Effector memory CD4-positive, alpha-beta T cell (primary cell): ENCODE results near the gene MAP2K6.

ENCODE experiments used
- DNase-seq, 3 donors: peaks; one replicate each; pipeline ENCODE4 v3.0.0-alpha.2; 2020
- H3K27ac ChIP-seq: 2 replicates; pipeline ENCODE4 v1.7.0; 2013; ENCODE audit warnings: mild to moderate bottlenecking, low read length, moderate library complexity; ENCODE audit not compliant: insufficient read depth, poor library complexity, severe bottlenecking
- H3K27me3 ChIP-seq: replicated peaks from 2 replicates; pipeline ENCODE4 v1.7.0; 2013; ENCODE audit warnings: mild to moderate bottlenecking, low read length; ENCODE audit not compliant: insufficient read depth, control insufficient read depth, poor library complexity, severe bottlenecking
- H3K36me3 ChIP-seq: 2 replicates; pipeline ENCODE4 v1.7.0; 2013; ENCODE audit warnings: mild to moderate bottlenecking, low read length, moderate library complexity; ENCODE audit not compliant: control insufficient read depth, insufficient read depth
- H3K4me1 ChIP-seq: 2 replicates; pipeline ENCODE4 v1.7.0; 2013; ENCODE audit warnings: low read length, mild to moderate bottlenecking; ENCODE audit not compliant: control insufficient read depth, insufficient read depth, poor library complexity, severe bottlenecking
- H3K4me3 ChIP-seq: 2 replicates; pipeline ENCODE4 v1.7.0; 2013; ENCODE audit warnings: low read length, low read depth, mild to moderate bottlenecking; ENCODE audit not compliant: insufficient read depth, poor library complexity, severe bottlenecking
- H3K9me3 ChIP-seq: 2 replicates; pipeline ENCODE4 v1.7.0; 2013; ENCODE audit warnings: mild to moderate bottlenecking, low read length, moderate library complexity; ENCODE audit not compliant: control insufficient read depth

The MAP2K6 gene

DNA sequence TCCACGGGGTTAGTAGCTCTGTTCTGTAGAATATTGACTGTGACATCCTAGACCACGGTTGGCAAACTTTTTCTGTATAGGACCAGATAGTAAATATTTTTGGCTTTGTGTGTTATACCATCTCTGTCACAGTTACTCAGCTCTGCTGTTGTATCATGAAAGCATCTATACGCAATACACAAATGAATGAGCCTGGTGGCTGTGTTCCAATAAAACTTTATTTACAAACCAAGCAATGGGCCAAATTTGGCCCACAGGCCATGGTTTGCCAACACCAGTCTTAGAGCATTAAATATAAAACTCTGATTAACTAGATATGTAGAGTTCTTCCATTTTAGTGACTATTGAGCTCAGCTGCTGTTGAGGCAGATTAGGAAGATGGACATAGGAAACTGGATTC is 132.7 kb downstream of the MAP2K6 start:
- no peaks in the 10 kb centered on the region for H3K9me3 ChIP-seq
- no peaks in the 10 kb centered on the region for H3K4me1 ChIP-seq
- no peak for DNase-seq
- H3K4me3 ChIP-seq, result no peak overlapping the region
- H3K27ac ChIP-seq, result no peak overlapping the region
- no peaks in the 10 kb centered on the region for H3K27me3 ChIP-seq
- H3K36me3 ChIP-seq, result no peaks in the 10 kb centered on the region

DNA sequence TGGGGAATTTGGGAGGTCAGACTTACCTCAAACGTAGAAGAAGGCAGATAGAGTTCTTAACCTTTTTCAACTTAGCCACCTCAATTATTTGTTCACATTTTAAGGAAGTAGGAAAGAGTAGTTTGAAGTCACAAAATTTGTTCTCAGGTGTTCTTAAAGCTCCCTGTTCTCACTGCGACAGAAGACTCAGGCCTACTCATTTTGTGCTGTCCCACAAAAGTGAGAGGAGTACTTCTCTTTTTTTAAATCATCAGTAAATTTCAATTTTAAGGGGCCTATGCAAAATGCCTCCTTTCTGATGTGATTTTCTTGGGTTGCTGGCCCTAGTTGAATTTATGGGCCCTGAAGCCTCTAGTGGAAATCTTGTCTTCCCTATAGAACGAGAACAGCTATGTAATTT is 133.4 kb downstream of the MAP2K6 start:
- Histone ChIP-seq H3K27me3 (no peaks in the 10 kb centered on the region), H3K36me3 (no peaks in the 10 kb centered on the region), H3K4me1 (no peaks in the 10 kb centered on the region), H3K4me3 (no peak overlapping the region), H3K27ac (no peak overlapping the region), H3K9me3 (no peaks in the 10 kb centered on the region)
- no peak for DNase-seq

DNA sequence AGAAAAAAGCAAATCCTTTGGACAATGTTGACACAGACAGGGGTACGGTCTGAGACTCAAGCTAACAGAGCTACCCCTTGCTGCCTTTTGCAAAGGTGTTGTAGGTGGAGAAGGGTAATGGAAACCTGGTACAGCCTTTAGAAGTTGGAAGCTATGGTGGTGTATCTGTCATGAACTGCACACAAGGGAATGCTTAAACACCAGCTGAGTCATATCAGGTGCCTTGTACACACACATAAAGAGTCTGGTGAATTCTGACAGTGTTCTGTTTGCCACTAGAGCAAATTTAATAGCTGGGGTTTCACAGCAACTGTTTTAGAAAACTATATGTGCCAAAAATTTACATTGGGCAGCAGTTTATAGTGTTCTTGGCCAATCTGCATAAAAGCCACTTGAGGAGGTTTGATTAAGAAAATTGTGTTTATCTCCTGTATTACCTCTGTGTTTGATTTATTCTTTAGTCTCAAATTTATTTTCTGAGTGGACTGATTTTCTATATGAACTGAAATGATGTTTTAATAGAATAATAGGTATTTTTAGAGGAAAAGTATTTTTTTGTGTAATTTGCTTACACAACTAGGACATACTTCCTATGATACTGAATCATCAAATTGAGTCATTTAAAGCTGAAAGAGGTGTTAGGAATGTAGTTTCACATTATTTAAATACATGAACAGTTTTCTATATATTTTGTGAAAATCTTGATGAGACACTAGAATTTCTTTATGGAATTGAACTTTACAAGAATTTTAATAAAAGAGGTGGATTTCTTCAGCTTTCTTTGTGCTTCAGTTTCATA is 136.9 kb downstream of the MAP2K6 start:
- Histone ChIP-seq H3K9me3 (no peaks in the 10 kb centered on the region), H3K4me1 (no peaks in the 10 kb centered on the region), H3K27me3 (no peaks in the 10 kb centered on the region), H3K27ac (no peak overlapping the region), H3K36me3 (no peaks in the 10 kb centered on the region), H3K4me3 (no peak overlapping the region)
- DNase-seq, result no peak

DNA sequence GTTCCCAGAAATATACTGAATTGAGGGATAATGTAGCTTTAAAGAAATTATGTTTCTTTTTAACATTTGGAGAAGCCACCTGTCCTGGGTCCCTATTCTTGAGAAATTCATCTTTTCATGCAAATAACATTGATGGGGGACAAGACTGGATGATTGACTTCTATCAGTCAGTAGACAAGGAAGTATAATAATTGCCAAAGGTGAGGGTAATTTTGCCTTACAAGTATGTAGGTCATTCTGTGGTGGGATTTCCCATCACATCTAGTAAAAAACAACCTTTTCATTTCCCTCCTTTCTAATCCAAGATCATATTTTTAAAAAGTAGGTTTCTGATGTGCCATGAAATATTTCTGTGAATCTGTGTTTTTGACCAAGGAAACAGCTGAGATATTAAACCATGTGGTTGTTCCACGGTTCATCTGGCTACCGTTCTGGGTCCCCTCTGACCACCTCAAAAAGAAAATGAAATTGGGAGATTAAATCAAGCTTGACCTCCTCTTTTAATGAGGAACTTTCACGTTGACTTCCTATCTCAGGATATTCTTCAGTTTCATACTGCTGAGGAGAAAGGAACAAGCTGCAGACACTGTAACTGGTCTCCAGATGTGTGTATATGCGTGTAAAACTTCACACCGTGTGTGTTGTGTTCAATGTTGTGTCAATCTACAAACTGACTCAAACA is 138.6 kb downstream of the MAP2K6 start:
- Histone ChIP-seq H3K4me3 (no peak overlapping the region), H3K27ac (no peak overlapping the region), H3K36me3 (no peaks in the 10 kb centered on the region), H3K27me3 (no peaks in the 10 kb centered on the region), H3K9me3 (no peaks in the 10 kb centered on the region), H3K4me1 (no peaks in the 10 kb centered on the region)
- no peak for DNase-seq

DNA sequence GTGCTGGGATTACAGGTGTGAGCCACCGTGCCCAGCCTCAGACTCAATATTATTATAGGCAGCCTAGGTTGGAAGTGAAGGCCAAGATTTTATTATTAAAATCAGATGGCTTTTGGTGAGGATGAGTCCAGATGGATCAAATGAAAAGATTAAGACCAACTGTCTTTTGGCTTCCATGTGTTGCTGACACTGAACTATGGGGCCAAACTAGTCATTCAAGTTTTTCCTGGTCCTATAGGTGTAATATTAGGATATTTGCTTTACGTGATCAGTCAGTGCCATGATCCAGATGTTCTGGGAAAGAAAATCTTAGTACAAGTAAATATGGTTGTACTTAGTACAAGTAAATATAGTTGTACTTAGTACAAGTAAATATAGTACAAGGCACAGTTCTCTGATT is 140.6 kb downstream of the MAP2K6 start:
- DNase-seq, result no peak
- no peaks in the 10 kb centered on the region for H3K9me3 ChIP-seq
- H3K27me3 ChIP-seq, result no peaks in the 10 kb centered on the region
- H3K4me1 ChIP-seq, result no peaks in the 10 kb centered on the region
- H3K4me3 ChIP-seq, result no peak overlapping the region
- H3K27ac ChIP-seq, result no peak overlapping the region
- no peaks in the 10 kb centered on the region for H3K36me3 ChIP-seq

DNA sequence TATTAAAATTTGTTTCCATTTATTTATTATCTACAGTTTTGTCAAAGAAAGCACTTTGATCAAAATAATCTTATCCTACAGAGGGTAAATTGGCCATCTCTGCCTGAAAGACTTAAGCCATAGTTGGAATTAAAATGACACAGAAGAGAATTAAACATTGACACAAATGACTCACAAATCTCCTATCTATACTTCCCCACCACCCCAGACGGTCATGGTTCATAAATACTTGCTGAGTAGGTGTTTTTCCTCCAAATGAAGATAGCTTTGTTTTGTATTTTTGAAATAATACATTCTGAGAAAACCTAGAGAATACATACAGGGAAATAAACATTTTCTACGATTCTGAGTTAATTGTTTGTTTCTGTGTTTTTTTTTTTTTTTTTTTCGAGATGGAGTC is 142.8 kb downstream of the MAP2K6 start:
- H3K36me3 ChIP-seq, result no peaks in the 10 kb centered on the region
- DNase-seq, result no peak
- H3K4me1 ChIP-seq, result no peaks in the 10 kb centered on the region
- H3K9me3 ChIP-seq, result no peaks in the 10 kb centered on the region
- H3K4me3 ChIP-seq, result no peak overlapping the region
- no peak overlapping the region for H3K27ac ChIP-seq
- no peaks in the 10 kb centered on the region for H3K27me3 ChIP-seq

DNA sequence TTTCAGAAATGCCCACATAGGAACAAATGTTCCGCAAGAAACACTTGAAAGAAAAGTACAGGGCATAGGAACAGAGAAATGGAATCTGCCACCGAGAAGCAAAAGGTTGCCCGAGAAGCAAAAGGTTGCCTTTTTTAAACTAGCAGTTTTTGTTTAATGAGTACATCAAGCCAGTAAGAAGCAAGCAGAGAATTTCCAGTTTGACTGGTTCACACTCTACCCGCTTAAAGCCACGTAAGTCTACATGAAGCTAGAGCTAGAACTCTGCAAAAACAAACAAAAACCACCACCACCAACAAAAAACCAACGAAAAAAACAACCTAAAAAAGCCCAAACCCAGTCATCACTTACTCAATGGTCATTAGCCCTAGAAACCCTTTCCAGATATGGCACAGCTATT is 144.3 kb downstream of the MAP2K6 start:
- Histone ChIP-seq H3K4me3 (no peak overlapping the region), H3K36me3 (no peaks in the 10 kb centered on the region), H3K9me3 (no peaks in the 10 kb centered on the region), H3K27me3 (no peaks in the 10 kb centered on the region), H3K4me1 (no peaks in the 10 kb centered on the region), H3K27ac (no peak overlapping the region)
- no peak for DNase-seq

DNA sequence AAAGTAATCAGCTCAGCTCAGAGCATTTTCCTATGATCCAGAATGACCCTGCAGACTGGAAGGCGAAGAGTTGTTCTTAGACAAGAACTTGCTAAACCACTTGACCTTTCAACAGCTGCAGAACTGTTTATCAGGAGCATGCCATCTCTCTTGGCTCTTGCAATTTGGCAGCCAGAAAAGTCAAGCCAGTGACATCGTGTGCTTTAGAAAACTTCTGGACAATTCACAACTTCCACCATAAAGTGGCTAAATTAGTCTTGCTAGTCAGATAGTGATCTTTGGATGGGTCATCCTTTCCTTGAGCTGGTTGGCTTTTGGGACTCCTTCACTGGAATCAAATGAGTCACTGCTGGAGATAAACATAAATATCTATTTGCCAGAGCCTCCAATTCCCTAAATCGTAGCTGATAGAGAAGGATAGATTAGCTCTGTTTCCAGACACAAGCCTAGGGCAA is 146.5 kb downstream of the MAP2K6 start:
- Histone ChIP-seq H3K4me1 (no peaks in the 10 kb centered on the region), H3K36me3 (no peaks in the 10 kb centered on the region), H3K27ac (no peak overlapping the region), H3K4me3 (no peak overlapping the region), H3K9me3 (no peaks in the 10 kb centered on the region), H3K27me3 (no peaks in the 10 kb centered on the region)
- no peak for DNase-seq

DNA sequence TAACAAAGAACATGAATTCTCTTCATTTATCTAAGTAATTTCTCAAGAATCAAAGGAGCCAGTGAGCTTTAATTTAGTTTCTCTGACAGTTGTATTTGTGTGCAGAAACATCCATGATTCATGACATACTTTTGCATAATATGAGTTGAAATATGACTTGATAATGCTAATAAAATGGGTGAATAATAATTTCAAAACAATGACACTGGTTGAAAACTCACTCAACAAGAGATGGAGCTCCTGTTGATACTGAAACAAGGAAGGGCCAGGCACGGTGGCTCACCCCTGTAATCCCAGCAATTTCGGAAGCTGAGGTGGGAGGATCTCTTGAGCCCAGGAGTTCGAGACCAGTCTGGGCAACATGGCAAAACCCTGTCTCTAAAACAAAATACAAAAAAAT is 147.0 kb downstream of the MAP2K6 start:
- Histone ChIP-seq H3K4me1 (no peaks in the 10 kb centered on the region), H3K4me3 (no peak overlapping the region), H3K9me3 (no peaks in the 10 kb centered on the region), H3K36me3 (no peaks in the 10 kb centered on the region), H3K27ac (no peak overlapping the region), H3K27me3 (no peaks in the 10 kb centered on the region)
- no peak for DNase-seq

DNA sequence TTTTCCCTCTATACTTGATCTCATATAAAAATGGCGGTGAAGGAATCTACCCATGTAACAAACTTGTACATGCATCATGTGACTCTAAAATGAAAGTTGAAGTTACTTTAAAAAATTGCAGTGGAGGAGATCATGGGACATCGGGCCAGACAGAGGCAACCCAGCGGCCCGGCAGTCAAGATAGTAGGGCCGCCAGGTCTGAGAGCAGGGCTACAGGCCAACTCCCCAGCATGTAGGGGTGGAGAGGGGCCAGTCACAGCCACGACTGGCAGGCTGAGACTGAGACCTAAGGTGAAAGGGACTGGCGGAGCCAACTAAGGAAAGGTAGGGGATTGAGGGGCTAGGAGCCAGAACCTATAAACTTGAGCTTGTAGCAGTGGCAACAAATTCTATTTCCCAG is 150.9 kb downstream of the MAP2K6 start:
- Histone ChIP-seq H3K4me1 (no peaks in the 10 kb centered on the region), H3K9me3 (no peaks in the 10 kb centered on the region), H3K36me3 (no peaks in the 10 kb centered on the region), H3K4me3 (no peak overlapping the region), H3K27ac (no peak overlapping the region), H3K27me3 (no peaks in the 10 kb centered on the region)
- DNase-seq, result no peak
